T-helper 9 cell (primary cell): ENCODE measurements around the gene DPY19L1.
"Not testable (repeated sequence)": the region's sequence is repeated elsewhere in the genome, so short reads cannot be mapped to it uniquely, and the experiment has no call there.

ENCODE experiments used
- DNase-seq: peaks from one replicate; pipeline ENCODE4 v3.0.0-alpha.2; 2020

Gene DPY19L1

DNA sequence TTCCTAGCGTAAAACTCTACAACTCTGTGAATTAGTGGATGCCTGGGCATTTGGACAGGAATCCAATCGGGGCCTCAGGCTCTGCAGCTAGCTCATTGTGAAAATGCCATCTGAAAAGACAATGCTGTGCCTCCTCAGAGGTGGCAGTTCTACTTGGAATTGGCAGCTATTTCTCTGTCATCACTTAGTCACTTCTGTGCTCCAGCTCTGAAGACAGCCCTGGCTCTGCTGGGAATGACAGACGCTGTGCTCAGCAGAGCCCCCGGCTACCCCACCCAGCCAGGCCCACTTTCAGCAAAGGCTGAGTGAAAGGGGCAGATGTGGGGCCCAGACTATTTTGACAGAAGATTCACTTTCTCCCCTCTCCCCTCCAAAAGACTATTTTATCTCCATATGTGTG, 119.8 kb downstream of the DPY19L1 start:
- DNase-seq, result not testable (repeated sequence)

DNA sequence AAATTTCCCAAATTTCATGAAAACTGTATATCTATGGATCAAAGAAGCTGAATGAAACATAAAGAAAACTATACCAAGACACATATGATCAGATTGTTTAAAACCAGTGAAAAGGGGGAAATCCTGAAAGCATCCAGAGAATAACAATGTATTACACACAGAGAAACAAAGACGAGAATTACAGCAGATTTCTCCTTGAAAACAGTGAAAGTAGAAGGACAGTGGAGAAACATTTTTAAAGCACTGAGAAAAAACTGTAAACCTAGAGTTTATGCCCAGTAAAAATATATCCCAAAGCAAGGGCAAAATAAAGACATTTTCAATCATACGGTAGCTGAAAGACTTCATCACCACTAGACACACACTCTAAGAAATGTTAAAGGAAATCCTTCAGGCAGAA, 121.0 kb downstream of the DPY19L1 start:
- DNase-seq, result no peak

DNA sequence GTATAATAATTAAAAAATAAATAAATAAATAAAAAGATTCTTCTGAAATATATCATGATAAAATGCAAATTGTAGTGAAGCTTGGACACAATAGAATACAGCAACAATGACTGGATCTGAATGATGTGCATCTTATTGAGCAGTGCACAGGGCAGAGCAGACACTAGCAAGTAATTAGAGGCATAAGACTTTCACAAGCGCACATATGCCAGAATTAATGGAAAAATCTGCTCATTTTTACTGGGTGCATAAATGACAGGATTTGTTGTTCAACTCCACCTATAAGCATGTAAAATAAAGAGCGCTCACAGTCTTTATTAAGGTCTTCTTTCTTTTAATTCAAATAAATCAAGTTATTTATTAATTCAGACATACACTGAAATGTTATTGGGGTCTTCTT, 125.0 kb downstream of the DPY19L1 start:
- no peak for DNase-seq

DNA sequence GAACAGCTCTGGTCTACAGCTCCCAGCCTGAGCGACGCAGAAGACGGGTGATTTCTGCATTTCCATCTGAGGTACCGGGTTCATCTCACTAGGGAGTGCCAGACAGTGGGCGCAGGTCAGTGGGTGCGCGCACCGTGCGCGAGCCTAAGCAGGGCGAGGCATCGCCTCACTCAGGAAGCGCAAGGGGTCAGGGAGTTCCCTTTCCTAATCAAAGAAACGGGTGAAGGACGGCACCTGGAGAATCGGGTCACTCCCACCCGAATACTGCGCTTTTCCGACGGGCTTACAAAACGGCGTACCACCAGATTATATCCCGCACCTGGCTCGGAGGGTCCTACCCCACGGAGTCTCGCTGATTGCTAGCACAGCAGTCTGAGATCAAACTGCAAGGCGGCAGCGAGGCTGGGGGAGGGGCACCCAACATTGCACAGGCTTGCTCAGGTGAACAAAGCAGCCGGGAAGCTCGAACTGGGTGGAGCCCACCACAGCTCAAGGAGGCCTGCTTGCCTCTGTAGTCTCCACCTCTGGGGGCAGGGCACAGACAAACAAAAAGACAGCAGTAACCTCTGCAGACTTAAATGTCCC, 130.9 kb downstream of the DPY19L1 start:
- not testable (repeated sequence) for DNase-seq

DNA sequence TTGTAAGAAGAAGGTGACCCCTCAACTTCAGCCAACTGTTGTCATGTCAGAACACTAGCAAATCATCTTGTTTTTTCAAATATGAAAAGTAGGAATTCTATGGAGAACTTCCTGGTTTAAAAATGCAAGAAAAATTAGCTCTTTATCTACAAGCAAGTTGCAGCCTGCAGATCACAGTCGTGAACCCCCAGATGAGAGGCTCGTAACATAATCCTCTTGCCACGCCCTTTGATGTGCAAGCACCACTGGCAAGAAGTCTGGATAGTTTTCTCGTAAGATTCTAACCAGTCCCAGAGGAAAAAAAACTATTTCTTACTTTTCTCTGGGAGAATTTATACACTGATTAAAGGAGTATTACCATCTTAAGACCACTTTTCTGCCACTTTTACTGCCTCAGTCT, 132.3 kb downstream of the DPY19L1 start:
- no peak for DNase-seq

DNA sequence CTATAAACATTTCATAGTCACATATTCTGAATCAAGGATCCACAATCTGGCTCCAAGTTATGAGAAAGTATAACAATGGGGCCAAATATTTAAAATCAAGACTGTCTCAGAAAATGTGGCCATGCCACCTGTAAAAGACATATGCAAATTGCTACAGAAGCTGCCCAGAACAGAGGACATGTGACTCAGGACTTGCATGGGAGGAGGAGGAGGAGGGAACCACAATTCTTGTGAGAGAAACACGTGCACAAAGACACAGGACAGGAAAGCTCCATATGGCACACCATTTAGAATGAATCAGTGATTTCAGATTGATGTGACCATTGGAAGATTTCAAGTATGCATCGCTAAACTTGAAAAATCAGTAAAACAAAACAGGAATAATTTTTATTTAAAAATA, 133.4 kb downstream of the DPY19L1 start:
- not testable (repeated sequence) for DNase-seq

DNA sequence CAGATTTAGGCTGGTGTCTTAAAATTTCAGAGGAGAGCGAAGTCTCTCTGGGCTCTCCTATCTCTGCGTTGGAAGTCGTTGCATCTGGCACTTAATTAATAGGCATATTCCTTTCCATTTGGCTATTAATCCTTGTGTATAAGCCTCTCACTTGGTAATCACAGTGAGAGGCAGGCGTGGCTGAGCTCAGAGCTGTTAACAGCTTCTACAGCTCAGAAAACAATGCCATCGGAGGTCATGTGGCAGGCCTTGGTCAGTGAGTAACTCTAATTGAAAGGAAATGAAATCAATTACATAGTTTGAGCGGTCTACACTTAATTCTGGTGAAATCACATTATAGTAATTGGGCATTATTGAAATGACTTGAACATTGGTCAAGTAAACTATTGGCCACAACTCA, 135.1 kb downstream of the DPY19L1 start:
- no peak for DNase-seq

DNA sequence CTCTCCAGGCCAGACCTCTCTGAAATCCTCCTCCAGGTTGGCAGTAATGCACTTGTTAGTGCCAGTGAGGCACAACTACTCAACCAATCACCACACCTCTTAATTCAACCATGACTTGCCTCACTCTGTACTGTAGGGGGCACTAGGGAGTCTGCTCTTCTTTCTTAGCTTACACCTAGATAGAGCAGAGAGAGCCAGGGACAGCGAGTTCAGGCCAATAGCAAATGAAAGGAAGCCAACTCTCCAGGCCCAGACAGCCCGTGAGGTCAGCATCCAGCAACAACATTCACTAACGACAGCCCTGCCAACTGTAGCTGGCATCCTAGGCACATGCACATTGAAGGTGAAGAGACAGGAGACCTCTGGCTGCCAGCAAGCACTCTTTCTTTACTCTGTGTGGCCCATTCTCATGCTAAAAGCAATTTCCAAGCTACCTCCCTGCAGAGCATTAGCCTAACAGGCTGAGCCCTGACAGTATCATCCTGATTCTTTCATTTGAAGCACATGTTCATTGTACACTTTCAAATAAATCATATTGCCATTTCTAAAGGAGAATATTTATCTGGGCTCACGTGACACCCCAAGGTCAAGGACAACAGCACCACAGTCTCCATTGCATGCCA, 136.3 kb downstream of the DPY19L1 start:
- DNase-seq, result no peak

DNA sequence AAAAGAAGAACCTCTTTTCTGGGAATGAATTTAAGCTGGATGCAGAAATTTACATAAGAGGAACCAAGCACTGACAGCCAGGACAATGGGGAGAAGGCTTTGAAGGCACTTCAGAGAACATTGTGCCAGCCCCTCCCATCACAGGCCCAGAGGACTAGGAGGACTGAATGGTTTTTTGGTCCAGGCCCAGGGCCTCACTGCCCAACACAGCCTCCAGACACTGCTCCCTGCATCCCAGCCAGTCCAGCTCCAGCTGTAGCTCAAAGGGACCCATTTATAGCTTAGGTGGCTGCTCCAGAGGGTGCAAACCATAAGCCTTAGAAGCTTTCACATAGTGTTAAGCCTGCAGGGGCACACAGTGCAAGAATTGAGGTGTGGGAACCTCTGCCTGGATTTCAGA, 142.1 kb downstream of the DPY19L1 start:
- DNase-seq, result no peak

DNA sequence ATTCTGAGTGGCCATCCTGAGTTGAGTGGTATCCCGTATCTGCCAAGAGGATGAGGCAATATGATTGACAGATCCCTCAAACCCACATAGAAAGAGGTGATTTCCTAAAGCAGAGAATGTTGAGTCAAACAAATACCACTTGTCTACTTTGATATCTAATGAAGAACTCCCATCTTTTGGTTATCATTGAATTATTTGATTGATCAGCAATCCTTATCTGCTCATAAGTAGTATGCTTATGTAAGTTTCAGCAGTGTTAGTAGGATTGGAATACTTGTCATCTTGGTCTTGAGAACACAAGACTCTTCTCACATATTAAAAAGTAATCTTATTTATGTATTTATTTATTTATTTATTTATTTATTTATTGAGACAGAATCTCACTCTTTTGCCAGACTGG, 147.3 kb downstream of the DPY19L1 start:
- DNase-seq, result no peak

DNA sequence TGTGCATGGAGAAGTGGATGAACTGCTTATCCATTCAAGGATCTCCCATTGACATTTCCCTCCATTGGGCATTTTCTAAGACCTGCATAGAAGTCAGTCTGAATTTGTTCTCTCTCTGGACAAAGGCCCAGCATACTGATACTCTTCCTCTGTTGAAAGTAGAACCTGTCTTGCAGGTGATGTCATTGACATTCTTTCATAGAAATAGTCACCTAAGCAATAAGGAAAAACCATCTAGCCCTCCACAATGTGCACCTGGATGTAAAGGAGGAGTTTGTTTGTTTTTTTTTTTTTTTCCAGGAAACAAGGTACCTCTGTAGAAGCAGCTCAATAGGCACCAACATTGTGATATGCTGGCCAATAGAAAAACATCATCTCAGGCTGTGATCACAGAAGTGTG, 150.4 kb downstream of the DPY19L1 start:
- no peak for DNase-seq

DNA sequence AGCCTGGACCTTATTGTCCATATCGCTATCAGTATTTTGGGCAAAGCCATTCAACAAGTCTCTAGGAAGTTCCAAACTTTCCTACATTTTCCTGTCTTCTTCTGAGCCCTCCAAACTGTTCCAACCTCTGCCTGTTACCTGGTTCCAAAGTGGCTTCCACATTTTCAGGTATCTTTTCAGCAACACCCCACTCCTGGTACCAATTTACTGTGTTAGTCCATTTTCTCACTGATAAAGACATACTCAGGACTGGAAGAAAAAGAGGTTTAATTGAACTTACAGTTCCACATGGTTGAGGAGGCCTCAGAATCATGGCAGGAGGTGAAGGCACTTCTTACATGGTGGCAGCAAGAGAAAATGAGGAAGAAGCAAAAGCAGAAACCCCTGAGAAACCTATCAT, 153.4 kb downstream of the DPY19L1 start:
- not testable (repeated sequence) for DNase-seq

DNA sequence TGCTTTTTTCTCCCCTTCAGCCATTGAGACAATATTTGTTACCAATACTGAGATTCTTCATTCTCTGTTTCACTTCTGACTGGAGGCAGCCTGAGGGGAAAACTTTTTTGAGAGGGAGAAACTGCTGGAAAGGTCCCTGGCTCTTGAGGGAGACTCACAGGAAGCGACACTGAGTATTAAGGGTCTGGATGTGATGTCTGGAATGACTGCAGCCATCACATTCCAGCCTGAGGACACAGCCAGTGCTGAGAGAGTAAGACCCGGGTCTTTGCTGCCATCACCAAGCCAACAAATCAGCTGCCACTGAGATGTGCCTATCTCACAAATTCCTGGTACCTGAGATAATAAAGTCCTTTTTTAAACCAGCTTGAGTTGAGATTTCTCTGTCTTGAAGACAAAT, 157.4 kb downstream of the DPY19L1 start:
- DNase-seq, result no peak

DNA sequence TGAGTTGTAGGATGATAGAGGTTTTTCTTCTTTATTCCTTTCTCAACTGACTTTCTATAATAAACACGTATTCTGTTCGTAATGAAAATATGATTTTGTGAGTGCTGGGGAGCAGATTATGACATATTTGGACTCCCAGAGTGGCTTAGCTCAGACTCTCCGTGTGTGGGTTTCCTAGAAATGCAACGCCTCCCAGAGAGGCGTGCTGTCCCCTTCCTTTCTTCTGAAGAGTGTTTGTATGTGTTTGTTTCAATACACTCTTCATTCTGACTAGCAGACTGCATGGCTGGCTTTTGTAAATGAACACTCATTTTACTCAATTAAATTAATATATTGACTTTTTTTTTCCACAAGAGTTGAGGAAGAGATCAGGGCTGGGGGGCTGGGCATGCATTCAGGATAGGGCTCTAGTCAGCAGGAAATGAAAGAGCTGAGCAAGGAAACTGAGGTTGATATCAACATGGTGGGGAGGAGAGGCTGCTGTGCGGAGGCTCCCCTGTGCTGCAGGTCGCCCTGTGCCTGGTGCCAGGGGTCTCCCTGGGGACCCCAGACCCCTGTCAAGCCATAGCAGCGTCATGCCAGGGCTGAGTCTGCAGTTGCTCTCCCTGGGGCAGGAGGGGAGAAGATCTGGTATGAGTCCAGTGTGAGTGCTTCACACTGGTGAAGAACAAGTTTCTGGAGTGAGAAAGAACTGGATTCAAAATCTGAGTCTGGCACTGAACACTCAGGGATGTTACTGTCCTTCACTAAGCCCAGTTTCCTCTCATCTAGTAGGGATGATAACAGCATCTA, 158.1 kb downstream of the DPY19L1 start:
- not testable (repeated sequence) for DNase-seq
